MM.1S (cell line): ENCODE measurements around the gene POC1A.

Experiments used
- EZH2phosphoT487 ChIP-seq: fragments of 300-600 bp; sonication (generic); IDR thresholded peaks from 2 replicates; pipeline ENCODE4 v1.6.1; 2018; ENCODE audit warnings: antibody characterized with exemption, low read length
- TF ChIP-seq, protein P1 (sequence below): fragments of 300-600 bp; sonication (generic); IDR thresholded peaks from 2 replicates; pipeline ENCODE4 v1.5.1; 2016; ENCODE audit warnings: antibody characterized with exemption, low read length, mixed read lengths

DNA sequence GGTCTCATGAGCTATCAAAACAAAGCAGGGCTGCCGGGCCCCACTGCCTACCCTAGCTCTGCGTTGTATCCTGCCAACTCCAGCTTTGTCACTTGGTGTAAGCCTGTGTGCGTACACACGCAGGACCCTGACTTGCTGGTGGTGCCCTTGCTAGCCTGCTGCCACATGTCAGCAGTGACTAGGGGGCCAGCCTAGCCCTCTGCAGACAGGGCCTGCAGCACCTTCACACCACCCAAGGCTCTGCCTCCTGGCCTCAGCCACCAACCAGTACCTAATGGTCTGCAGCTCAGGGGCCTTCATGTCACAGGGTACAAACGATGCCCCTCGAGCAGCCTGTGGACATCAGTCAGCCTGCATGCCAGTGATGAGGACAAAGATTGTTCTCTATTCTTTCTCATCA is 67.8 kb downstream of the POC1A start:
- TF ChIP-seq, protein P1, sequence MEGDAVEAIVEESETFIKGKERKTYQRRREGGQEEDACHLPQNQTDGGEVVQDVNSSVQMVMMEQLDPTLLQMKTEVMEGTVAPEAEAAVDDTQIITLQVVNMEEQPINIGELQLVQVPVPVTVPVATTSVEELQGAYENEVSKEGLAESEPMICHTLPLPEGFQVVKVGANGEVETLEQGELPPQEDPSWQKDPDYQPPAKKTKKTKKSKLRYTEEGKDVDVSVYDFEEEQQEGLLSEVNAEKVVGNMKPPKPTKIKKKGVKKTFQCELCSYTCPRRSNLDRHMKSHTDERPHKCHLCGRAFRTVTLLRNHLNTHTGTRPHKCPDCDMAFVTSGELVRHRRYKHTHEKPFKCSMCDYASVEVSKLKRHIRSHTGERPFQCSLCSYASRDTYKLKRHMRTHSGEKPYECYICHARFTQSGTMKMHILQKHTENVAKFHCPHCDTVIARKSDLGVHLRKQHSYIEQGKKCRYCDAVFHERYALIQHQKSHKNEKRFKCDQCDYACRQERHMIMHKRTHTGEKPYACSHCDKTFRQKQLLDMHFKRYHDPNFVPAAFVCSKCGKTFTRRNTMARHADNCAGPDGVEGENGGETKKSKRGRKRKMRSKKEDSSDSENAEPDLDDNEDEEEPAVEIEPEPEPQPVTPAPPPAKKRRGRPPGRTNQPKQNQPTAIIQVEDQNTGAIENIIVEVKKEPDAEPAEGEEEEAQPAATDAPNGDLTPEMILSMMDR, result no peak
- no peak for TF ChIP-seq EZH2phosphoT487
